ENCODE data around the gene GATA6.
"Not testable (repeated sequence)": the region's sequence is repeated elsewhere in the genome, so short reads cannot be mapped to it uniquely, and the experiment has no call there.

The GATA6 gene

DNA sequence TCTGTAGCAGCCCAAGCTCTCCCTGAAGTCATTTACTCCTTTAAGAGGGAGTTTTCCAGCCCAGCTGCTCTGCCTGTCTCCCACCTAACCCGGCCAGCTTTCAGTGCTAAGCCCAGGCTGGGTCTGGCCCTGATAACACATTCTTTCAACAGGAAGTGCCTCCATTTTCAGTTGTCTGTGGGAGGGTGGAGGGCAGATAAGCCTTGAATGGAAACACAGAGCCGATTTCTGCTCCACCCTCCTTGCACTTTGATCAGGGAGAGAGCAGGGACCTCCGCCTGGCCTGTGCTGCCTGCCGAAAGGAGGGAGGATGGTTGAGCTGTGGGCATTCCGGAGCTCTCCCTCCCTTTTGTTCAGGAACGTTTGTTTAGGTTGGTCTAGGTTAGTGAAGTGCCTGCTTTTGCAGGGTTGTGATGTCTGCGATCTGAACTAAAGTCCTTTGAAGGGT is 24.8 kb downstream of the GATA6 start:
- in situ Hi-C loops (cut with MboI; ENCODE audit: low pct_unique_long_range_greater_than_20kb, low sequenced_read_pairs, unreplicated experiment), result no loop called here
- TF ChIP-seq, protein P1, sequence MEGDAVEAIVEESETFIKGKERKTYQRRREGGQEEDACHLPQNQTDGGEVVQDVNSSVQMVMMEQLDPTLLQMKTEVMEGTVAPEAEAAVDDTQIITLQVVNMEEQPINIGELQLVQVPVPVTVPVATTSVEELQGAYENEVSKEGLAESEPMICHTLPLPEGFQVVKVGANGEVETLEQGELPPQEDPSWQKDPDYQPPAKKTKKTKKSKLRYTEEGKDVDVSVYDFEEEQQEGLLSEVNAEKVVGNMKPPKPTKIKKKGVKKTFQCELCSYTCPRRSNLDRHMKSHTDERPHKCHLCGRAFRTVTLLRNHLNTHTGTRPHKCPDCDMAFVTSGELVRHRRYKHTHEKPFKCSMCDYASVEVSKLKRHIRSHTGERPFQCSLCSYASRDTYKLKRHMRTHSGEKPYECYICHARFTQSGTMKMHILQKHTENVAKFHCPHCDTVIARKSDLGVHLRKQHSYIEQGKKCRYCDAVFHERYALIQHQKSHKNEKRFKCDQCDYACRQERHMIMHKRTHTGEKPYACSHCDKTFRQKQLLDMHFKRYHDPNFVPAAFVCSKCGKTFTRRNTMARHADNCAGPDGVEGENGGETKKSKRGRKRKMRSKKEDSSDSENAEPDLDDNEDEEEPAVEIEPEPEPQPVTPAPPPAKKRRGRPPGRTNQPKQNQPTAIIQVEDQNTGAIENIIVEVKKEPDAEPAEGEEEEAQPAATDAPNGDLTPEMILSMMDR (IDR thresholded peaks at IDR 0.05; ENCODE audit: extremely low read depth, insufficient read depth, missing control alignments), result no peak
- no peak for DNase-seq (ENCODE audit: low spot score)

DNA sequence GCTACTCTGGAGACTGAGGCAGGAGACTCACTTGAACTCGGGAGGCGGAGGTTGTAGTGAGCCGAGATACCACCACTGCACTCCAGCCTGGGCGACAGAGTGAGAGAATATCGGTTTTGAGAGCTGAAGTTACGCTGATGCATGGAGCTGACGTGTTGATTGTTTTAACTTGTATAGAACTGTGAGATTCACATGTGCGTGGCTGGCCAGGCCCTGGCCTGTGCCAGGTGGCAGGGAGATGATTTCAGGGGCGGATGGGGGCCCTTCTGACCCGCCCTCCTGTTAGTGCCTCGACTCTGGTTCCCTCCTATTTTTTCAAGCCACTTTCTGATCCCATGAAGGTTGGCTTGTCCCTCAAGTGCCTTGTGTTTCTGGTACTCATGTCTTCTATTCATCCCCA is 25.7 kb downstream of the GATA6 start:
- in situ Hi-C loops (cut with MboI; ENCODE audit: low pct_unique_long_range_greater_than_20kb, low sequenced_read_pairs, unreplicated experiment), result no loop called here
- no peak for DNase-seq (ENCODE audit: low spot score)
- TF ChIP-seq, protein P1 (IDR thresholded peaks at IDR 0.05; ENCODE audit: extremely low read depth, insufficient read depth, missing control alignments), result no peak

DNA sequence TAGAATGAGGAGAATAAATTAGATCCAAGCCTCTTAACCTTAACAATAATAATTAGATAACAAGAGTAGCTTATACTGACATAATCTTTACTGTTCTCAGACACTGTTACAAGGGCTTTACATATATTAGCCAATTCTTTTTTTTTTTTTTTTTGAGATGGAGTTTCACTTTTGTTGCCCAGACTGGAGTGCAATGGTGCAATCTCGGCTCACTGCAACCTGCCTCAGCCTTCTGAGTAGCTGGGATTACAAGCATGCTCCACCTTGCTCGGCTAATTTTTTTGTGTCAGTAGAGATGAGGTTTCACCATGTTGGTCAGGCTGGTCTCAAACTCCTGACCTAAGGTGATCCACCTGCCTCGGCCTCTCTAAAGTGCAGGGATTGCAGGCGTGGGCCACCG is 27.6 kb downstream of the GATA6 start:
- in situ Hi-C loops (cut with MboI; ENCODE audit: low pct_unique_long_range_greater_than_20kb, low sequenced_read_pairs, unreplicated experiment), result not testable (repeated sequence)

DNA sequence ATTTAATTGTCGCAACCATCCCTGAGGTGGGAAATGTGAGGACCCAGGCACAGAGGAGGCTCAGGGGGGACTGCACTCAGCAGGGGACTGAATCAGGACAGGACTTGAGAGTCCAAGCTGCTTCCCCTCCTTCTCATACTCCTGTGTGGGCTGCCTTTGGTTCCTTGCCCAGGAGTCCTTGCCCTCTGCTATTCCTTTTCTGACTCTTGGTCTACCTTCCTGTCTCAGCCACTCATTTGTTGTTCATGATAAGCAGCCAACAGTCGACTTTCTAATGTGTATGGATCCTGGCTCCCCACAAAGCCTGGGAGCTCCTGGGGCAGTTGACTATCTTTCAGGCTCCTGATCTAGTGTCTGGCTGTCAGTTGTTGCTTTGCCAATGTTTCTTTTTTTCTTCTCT is 28.3 kb downstream of the GATA6 start:
- TF ChIP-seq, protein P1 (IDR thresholded peaks at IDR 0.05; ENCODE audit: extremely low read depth, insufficient read depth, missing control alignments), result no peak
- DNase-seq (ENCODE audit: low spot score), result no peak
- in situ Hi-C loops (cut with MboI; ENCODE audit: low pct_unique_long_range_greater_than_20kb, low sequenced_read_pairs, unreplicated experiment), result no loop called here

More for the DNA sequence above, 27.6 kb downstream of the GATA6 start:
- DNase-seq (ENCODE audit: low spot score), result not testable (repeated sequence)

DNA sequence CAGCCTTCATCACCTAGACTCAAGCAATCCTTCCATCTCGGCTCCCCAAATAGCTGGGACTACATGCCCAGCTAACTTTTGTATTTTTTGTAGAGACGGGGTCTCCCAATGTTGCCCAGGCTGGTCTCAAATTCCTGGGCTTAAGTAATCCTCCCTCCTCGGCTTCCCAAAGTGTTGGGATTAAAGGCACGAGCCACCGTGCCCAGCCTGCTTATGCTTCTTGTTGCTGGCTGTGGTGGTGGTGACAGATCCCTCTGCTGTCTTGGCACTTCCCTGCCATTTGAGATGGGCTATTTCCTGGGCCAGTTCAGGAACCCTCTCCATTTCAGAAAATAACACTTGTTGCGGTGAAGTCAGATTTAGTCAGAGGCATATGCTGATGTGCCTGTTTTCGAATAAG is 28.8 kb downstream of the GATA6 start:
- TF ChIP-seq, protein P1 (IDR thresholded peaks at IDR 0.05; ENCODE audit: extremely low read depth, insufficient read depth, missing control alignments), result no peak
- no peak for DNase-seq (ENCODE audit: low spot score)
- in situ Hi-C loops (cut with MboI; ENCODE audit: low pct_unique_long_range_greater_than_20kb, low sequenced_read_pairs, unreplicated experiment), result no loop called here

DNA sequence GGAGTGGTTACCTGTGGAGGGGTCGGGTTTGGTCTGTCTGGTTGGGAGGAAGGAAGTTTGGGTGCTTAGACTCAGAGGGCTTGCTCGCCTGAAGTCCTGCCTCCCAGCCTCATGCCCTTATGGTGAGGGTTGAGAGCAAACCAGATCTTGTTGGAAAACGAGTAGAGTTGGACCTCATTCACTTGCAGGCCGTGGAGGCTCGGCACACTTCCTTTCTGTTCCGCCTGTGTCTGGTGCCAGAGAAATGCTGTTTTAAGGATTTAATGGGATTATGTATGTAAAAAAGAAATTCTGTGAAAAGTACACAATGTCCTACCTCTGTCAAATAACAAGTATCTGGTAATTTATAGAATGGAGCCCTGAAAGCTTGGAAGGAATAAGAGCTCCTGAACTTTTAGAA is 29.6 kb downstream of the GATA6 start:
- TF ChIP-seq, protein P1 (IDR thresholded peaks at IDR 0.05; ENCODE audit: extremely low read depth, insufficient read depth, missing control alignments), result no peak
- no peak for DNase-seq (ENCODE audit: low spot score)
- in situ Hi-C loops (cut with MboI; ENCODE audit: low pct_unique_long_range_greater_than_20kb, low sequenced_read_pairs, unreplicated experiment), result no loop called here

DNA sequence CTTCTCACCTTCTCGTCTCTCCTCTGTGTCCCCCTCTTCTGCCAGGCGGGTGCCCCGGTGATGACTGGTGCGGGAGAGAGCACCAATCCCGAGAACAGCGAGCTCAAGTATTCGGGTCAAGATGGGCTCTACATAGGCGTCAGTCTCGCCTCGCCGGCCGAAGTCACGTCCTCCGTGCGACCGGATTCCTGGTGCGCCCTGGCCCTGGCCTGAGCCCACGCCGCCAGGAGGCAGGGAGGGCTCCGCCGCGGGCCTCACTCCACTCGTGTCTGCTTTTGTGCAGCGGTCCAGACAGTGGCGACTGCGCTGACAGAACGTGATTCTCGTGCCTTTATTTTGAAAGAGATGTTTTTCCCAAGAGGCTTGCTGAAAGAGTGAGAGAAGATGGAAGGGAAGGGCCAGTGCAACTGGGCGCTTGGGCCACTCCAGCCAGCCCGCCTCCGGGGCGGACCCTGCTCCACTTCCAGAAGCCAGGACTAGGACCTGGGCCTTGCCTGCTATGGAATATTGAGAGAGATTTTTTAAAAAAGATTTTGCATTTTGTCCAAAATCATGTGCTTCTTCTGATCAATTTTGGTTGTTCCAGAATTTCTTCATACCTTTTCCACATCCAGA is 31.3 kb downstream of the GATA6 start:
- in situ Hi-C loops (cut with MboI; ENCODE audit: low pct_unique_long_range_greater_than_20kb, low sequenced_read_pairs, unreplicated experiment), result no loop called here
- no peak for DNase-seq (ENCODE audit: low spot score)
- TF ChIP-seq, protein P1 (IDR thresholded peaks at IDR 0.05; ENCODE audit: extremely low read depth, insufficient read depth, missing control alignments), result no peak

Measured in GM13977 (cell line).